Stimulated activated CD4-positive, alpha-beta T cell treated with anti-CD3 and anti-CD28 coated beads, Interleukin-4, amount 100 ng/mL, for 4 hours (primary cell): ENCODE data around the gene FAM162B.
"Not testable (repeated sequence)": the region's sequence is repeated elsewhere in the genome, so short reads cannot be mapped to it uniquely, and the experiment has no call there.

Experiments used
- DNase-seq, 2 experiments: peaks; one replicate each; pipeline ENCODE4 v3.0.0-alpha.2; 2020

The FAM162B gene

DNA sequence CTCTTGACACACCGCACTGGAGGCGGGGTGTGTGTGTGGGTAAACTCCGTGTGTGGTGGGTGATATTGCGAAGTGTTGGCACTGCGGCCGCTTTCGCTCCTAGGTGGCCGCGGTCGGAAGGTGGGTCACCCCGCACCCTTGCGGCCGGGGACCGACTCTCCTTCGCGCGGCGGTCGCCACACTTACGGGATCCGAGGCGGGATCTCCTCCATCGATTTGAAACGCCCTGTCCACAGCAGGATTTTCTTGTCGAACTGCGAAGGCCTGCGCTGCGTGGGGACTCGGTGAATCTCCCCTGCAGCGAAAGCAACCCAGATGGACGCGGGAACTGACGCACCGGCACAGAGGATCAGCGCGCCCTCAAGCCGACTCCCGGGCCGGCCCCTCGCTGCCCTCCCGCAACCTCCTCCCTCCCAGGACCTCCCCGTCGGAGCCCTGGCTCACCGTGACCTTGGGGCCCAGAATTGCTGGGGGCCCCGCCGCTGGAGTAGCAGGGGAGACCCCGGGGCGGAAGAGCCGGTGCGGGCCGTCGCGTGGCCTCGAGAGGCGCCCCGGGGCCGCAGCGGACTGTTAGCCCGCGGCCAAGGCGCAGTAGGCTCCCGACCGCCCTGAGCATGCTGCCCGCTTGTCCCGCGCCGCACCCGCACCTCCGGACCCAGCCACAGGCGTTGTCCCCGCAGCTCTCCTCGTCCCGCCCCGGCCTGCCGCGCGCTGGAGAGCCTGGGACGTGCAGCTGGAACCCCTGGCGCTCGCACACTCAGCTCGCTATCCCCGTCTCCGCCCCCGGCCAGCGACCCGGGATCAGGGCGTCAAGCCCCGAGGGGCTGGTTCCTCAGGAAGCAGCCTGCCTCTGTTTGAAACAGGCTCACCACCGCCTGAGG is at the start of gene FAM162B:
Gene FAM162B (minus strand): TSS at position 759 of the 881 bp plus-strand sequence. CDS start 143 bp downstream, at position 616.
- DNase-seq: no peak

- DNase-seq: no peak
These were observed 46.6 kb upstream of the FAM162B start for GRCh38 chr6:116812051-116812650.

GRCh38 chr6:116801971-116802370 is 36.5 kb upstream of the FAM162B start:
- DNase-seq: no peak

DNA sequence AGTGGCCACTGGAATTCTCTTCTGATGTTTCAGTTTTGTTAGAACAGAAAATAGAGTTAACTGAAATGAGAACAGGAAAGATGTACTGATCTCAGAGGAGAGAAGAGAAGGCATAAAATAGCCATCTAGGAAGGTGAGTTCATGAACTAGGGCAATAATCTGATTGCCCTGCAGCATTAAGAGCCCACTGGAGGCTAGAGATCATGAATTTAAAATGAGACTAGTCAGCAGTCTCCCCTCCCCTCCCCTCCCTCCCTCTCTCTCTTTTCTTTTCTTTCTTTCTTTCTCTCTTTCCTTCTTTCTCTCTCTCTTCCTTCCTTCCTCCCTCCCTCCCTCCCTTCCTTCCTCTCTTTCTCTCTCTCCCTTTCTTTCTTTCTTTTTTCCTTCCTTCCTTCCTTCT is 34.4 kb upstream of the FAM162B start:
- no peak for DNase-seq

DNA sequence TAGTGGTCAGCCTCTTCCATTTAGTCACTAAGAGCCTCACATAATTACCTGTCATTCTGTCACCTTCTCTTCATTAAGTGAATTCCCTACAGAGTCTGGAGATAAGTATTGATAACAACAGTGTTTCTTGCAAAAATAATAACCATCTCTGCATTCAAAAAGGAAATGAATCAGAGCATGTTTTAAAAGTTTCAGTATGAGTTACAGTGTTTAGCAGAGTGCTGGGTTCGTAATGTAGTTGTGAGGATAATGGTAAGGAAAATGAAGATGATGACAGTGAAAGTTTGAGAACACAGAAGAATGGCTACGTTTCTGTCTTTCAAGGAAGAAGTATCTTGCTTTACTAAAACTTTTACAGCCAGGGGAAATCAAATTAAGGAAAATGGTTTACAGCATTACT is 32.1 kb upstream of the FAM162B start:
- no peak for DNase-seq

DNA sequence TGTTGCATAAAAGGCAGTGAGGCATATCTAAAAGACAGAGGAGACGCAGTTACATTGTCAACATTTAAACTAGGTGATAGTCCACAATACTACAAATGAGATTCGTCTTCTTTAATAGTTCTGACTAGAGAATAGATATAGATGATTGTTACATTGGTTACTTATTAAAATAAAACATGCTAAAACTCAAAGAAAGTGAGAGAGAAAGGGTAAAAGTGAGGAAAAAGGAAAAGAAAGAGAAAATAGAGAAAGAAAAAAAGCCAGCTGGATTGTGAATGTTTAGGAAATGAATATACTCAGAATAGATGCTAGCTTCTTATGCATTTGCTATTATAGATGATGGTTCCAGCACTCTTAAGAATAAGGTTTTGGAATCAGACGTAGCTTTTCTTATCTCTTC is 27.7 kb upstream of the FAM162B start:
- no peak for DNase-seq

GRCh38 chr6:116783852-116784251 is 18.3 kb upstream of the FAM162B start:
- DNase-seq: no peak

GRCh38 chr6:116779573-116780164 is 14.2 kb upstream of the FAM162B start:
- DNase-seq: no peak

DNA sequence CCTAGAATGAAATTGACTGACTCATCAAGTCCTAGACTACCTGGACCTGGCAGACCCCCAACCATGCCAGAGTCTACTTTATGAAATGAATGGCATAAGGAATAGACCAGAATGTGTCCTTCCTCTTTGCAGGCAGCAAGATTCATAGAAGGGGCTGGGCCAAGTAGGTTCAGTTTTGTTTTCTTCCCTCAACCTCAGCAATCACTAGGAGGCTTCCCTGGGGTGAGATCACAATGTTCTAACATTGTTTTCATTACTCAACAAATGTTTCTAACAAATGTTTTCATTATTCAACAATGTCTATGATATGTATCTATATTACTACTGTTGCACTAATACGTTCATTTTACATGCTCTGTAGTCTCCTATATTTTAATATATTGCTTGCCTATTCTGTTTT is 8.4 kb upstream of the FAM162B start:
- DNase-seq: no peak

GRCh38 chr6:116772450-116772849 is 6.9 kb upstream of the FAM162B start:
- no peak for DNase-seq

GRCh38 chr6:116767715-116768114 is 2.2 kb upstream of the FAM162B start:
- DNase-seq: no peak

- DNase-seq: no peak
These were observed 1.1 kb upstream of the FAM162B start for GRCh38 chr6:116766506-116767176.

DNA sequence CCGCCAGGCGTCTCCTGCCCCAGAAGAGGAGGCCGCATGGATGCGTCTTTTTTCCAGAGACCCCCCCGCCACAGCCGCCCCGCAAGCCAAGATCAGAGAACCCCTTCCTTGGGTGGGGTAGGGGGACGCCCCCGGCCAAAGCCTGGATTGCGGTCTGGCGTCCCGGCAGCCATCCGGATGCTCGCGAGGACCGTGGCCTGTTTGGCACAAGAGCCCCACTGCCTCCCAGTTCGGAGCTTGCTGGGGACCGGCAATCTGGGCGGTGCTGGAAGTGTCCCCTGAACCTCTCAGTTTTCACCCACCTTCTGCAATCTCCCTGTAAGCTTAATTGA is 924 bp downstream of the FAM162B start:
- no peak for DNase-seq

DNA sequence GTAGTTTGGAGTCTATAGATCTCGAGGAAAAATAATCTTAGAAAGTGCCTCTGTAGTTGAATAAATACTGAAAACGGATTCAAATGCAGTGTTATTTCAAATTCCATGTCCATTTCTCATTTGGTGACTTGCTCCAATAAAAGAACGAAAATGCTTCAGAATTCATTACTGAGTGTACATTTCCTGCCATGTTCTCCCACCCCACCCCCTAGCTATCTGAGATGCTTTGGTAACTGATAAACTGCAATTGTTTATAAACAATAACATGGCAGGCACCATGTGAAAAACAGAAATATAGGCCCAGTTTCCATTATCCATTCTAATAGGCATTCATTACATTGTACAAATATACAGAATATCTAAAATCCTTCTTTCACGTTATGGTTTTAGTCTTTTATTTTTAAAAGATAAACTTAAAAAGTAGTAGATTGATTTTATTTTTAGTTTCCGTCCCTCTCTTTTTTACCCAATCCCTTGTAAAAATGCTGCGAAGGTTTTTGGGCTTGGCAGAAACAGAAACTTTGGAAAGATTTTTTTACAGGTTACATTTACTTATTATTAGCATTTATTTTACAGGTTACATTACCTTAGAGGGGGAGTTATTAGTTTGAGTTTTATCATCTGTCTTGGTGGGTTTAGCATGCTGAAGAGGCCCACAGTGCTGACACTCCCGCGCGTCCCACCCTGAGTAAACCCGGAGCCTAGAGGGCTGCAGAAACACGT is 1.5 kb downstream of the FAM162B start:
- DNase-seq: no peak

DNA sequence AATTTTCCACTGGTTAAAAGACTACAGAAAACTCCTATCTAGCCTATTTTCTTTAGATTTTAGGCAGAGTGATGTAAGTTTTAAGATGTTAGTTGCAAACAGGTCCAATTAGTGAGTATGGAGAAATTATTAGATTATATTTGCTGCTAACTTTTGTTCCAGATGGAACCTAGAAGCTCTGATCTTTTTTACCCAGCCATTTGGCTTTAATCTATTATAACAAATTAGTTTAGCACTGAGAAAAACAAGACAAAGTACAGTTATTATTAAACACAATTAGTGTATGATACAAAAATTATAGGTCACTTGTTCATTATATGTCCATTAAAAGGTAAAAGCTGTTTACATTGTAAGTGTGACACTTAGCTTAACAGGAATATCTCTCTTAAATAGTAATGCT is 2.5 kb downstream of the FAM162B start:
- DNase-seq: no peak

- DNase-seq: no peak
These were observed 3.3 kb downstream of the FAM162B start for GRCh38 chr6:116762235-116762634.

- DNase-seq: no peak
These were observed 3.7 kb downstream of the FAM162B start for GRCh38 chr6:116761779-116762178.

DNA sequence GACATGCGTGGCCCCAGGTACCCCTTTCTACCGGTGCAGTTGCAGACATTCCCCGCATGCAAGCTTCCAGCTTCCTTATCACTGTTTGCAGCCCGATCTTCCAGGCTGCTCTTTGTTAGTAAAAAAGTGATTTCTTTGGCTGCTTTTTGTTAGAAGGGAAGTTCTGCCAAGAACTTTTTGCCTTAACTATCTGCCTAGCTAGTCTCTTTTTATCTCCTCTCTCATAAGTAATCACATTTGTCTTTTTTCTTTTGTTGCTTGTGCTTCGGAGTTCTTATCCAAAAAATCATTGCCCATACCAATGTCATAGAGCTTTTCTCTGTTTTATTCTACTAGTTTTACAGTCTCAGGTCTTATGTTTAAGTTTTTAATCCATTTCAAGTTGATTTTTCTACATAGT is 20.3 kb downstream of the FAM162B start:
- no peak for DNase-seq

- no peak for DNase-seq
These were observed 23.9 kb downstream of the FAM162B start for GRCh38 chr6:116741571-116741970.

DNA sequence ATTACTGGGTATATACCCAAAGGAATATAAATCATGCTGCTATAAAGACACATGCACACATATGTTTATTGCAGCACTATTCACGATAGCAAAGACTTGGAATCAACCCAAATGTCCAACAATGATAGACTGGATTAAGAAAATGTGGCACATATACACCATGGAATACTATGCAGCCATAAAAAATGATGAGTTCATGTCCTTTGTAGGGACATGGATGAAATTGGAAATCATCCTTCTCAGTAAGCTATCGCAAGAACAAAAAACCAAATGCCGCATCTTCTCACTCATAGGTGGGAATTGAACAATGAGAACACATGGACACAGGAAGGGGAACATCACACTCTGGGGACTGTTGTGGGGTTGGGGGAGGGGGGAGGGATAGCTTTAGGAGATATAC is 25.0 kb downstream of the FAM162B start:
- DNase-seq: not testable (repeated sequence)

DNA sequence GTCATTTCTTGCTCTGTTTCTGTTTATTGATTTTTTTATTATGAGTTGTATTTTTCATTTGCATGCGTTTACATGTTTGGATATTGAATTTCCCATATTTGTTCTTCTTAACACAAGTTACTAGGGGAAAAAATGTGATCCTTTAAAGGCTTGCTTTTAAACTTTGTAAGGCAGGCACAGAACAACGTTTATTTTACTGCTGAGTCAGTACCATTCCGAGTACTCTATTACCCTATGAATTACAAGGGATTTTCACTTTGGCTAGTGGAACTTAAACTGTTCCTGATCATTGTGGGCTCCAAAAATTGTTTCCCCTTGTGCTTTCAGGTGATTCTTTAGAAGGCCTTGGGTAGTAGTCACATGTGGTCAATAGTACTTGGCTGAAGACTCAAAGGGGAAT is 28.5 kb downstream of the FAM162B start:
- no peak for DNase-seq

GRCh38 chr6:116730513-116730912 is 35.0 kb downstream of the FAM162B start:
- no peak for DNase-seq

DNA sequence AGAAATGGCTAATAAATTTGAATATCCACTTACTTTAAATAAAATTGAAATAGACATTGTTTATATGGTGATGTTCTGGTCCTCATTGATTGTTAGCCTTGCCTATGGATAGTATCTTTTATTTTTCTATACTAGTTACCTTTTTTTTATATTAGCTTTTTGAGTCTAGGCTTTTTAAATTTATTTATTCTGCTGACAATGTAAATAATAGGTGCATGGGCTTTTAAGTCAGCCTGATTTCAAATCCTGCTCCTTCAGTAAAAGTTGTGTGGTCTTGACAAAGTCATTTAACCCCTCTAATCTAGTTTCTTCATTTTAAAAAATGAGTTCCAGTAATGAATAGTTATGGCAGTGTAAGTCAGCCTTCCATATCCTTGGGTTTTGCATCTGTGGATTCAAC is 38.6 kb downstream of the FAM162B start:
- DNase-seq: no peak
